ENCODE data around the gene PDIA2. TPM values are rescaled to one million over a fixed set of nuclear protein-coding genes. Genes with fewer than 3 reads are reported as not detected.
A peak's percentile ranks its signal among the peaks of the same experiment; 100 is the strongest.

Gene PDIA2
- total RNA-seq, 1 experiment from 2014 or later = not detected

DNA sequence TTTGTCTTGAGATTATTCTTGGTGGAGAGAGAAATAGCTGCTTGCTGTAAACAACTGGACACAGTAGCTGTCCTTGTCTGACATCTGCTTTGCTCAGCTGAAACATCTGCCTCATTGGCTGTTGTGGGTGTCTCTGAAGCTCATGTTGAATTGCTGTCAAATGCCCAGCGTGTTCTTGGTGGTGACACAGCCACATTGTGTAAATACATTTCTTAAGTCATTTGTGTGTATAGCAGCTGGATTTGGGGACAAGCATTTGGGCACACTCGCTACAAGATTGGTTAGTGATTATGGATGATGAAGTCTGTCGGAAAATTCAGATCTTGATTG lies 43.1 kb upstream of the PDIA2 start:
- CTCF ChIA-PET = no interaction called here
- no peaks in the 10 kb centered on the region for H3K4me1 ChIP-seq (ENCODE audit: insufficient read depth, low read length, poor library complexity, severe bottlenecking)
- intact Hi-C loops (cut with micrococcal nuclease; ENCODE audit: unreplicated experiment) = no loop called here
- no peak overlapping the region for H3K4me3 ChIP-seq (ENCODE audit: low read depth, low read length, poor library complexity, severe bottlenecking)
- POLR2A ChIA-PET (ENCODE audit: low non-redundant PET) = interaction anchor here (0.6 kb wide), 1 partner anchor 102 kb away, joined by 4 read pairs; no protein-coding TSS in a partner anchor
- TF ChIP-seq CTCF (conservative IDR thresholded peaks at IDR 0.05; ENCODE audit: low read depth, low read length) (no peak), EZH2 (IDR thresholded peaks at IDR 0.05; ENCODE audit: borderline replicate concordance, low read depth, low read length, poor library complexity, severe bottlenecking) (no peak)
- no peaks in the 10 kb centered on the region for H3K27me3 ChIP-seq (replicated peaks; ENCODE audit: insufficient read depth, low read depth, low read length, poor library complexity)
- no TSS peak for BruUV-seq (replicated peaks)
- no peaks in the 10 kb centered on the region for H3K9me3 ChIP-seq (ENCODE audit: low read depth, low read length, poor library complexity, severe bottlenecking)
- H3K27ac ChIP-seq (ENCODE audit: low read depth, low read length, poor library complexity, severe bottlenecking) = peak overlapping the region; percentile 4
- no peak for DNase-seq (ENCODE audit: low spot score)
- no peaks in the 10 kb centered on the region for H3K36me3 ChIP-seq (ENCODE audit: insufficient read depth, low read length, poor library complexity, severe bottlenecking)

- BruUV-seq (replicated peaks) = no TSS peak
- CTCF ChIA-PET = no interaction called here
Observed at GRCh38 chr16:240559-240958, 42.4 kb upstream of the PDIA2 start.

DNA sequence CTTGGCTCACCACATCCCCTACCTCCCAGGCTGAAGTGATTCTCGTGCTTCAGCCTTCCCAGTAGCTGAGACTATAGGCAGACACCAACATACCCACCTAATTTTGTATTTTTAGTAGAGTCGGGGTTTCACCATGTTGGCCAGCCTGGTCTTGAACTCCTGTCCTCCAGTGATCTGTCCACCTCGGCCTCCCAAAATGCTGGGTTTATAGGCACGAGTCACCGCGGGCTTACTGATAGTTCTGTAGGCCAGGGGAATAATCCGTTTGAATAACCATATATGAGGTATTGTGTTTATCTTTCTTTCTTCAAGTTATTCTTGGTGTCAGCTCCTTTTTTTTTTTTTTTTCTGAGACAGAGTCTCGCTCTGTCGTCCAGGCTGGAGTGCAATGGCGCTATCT lies 40.7 kb upstream of the PDIA2 start:
- H3K27ac ChIP-seq (ENCODE audit: low read depth, low read length, poor library complexity, severe bottlenecking) = no peak overlapping the region
- no TSS peak for BruUV-seq (replicated peaks)
- ChIA-PET POLR2A (ENCODE audit: low non-redundant PET) (no interaction called here), CTCF (interaction anchor here (0.6 kb wide), 1 partner anchor 120 kb away, joined by 3 read pairs; no protein-coding TSS in a partner anchor)
- no peaks in the 10 kb centered on the region for H3K27me3 ChIP-seq (replicated peaks; ENCODE audit: insufficient read depth, low read depth, low read length, poor library complexity)
- H3K4me1 ChIP-seq (ENCODE audit: insufficient read depth, low read length, poor library complexity, severe bottlenecking) = no peaks in the 10 kb centered on the region
- H3K36me3 ChIP-seq (ENCODE audit: insufficient read depth, low read length, poor library complexity, severe bottlenecking) = no peaks in the 10 kb centered on the region
- DNase-seq (ENCODE audit: low spot score) = no peak
- intact Hi-C loops (cut with micrococcal nuclease; ENCODE audit: unreplicated experiment) = no loop called here
- no peak overlapping the region for H3K4me3 ChIP-seq (ENCODE audit: low read depth, low read length, poor library complexity, severe bottlenecking)
- no peaks in the 10 kb centered on the region for H3K9me3 ChIP-seq (ENCODE audit: low read depth, low read length, poor library complexity, severe bottlenecking)
- TF ChIP-seq EZH2 (IDR thresholded peaks at IDR 0.05; ENCODE audit: borderline replicate concordance, low read depth, low read length, poor library complexity, severe bottlenecking) = no peak
- TF ChIP-seq CTCF (conservative IDR thresholded peaks at IDR 0.05; ENCODE audit: low read depth, low read length) = no peak

More at GRCh38 chr16:240559-240958, 42.4 kb upstream of the PDIA2 start:
- no peak for DNase-seq (ENCODE audit: low spot score)
- Histone ChIP-seq H3K9me3 (ENCODE audit: low read depth, low read length, poor library complexity, severe bottlenecking) (no peaks in the 10 kb centered on the region), H3K27me3 (replicated peaks; ENCODE audit: insufficient read depth, low read depth, low read length, poor library complexity) (no peaks in the 10 kb centered on the region), H3K27ac (ENCODE audit: low read depth, low read length, poor library complexity, severe bottlenecking) (no peak overlapping the region), H3K4me1 (ENCODE audit: insufficient read depth, low read length, poor library complexity, severe bottlenecking) (no peaks in the 10 kb centered on the region), H3K36me3 (ENCODE audit: insufficient read depth, low read length, poor library complexity, severe bottlenecking) (no peaks in the 10 kb centered on the region), H3K4me3 (ENCODE audit: low read depth, low read length, poor library complexity, severe bottlenecking) (no peak overlapping the region)
- intact Hi-C loops (cut with micrococcal nuclease; ENCODE audit: unreplicated experiment) = no loop called here
- POLR2A ChIA-PET (ENCODE audit: low non-redundant PET) = no interaction called here
- TF ChIP-seq EZH2 (IDR thresholded peaks at IDR 0.05; ENCODE audit: borderline replicate concordance, low read depth, low read length, poor library complexity, severe bottlenecking) = no peak
- no peak for TF ChIP-seq CTCF (conservative IDR thresholded peaks at IDR 0.05; ENCODE audit: low read depth, low read length)

Data from A673 (cell line).